SK-N-SH treated with all-trans-retinoic acid at 6 μM for 48 hours (cell line): ENCODE results near the gene PCF11.

ENCODE experiments used
- CSDC2 ChIP-seq: fragments of 250-450 bp; sonication (Bioruptor Pico); IDR thresholded peaks from 2 replicates; pipeline ENCODE4 v1.5.0; 2020; ENCODE audit warnings: mild to moderate bottlenecking, moderate library complexity
- GLIS3 ChIP-seq: fragments of 250-450 bp; sonication (Bioruptor Pico); IDR thresholded peaks from 2 replicates; pipeline ENCODE4 v1.5.0; 2020; ENCODE audit warnings: mild to moderate bottlenecking, moderate library complexity
- ISL1 ChIP-seq: fragments of 250-450 bp; sonication (Bioruptor Pico); IDR thresholded peaks from 2 replicates; pipeline ENCODE4 v2.1.2; 2022; ENCODE audit warnings: mild to moderate bottlenecking, moderate library complexity
- ZFP30 ChIP-seq: fragments of 450-650 bp; formaldehyde crosslinking; IDR thresholded peaks from 2 replicates; pipeline ENCODE4 v1.5.0; 2022; ENCODE audit warnings: mild to moderate bottlenecking, moderate library complexity
- TF ChIP-seq, protein P1 (sequence below): fragments of 250-450 bp; sonication (Bioruptor Pico); IDR thresholded peaks from 2 replicates; pipeline ENCODE4 v1.8.0; 2020; ENCODE audit warnings: mild to moderate bottlenecking, moderate library complexity, borderline replicate concordance

- TF ChIP-seq CSDC2 (CRISPR knock-in tag) (no peak), ZFP30 (CRISPR knock-in tag) (no peak), ISL1 (CRISPR knock-in tag) (no peak), GLIS3 (CRISPR knock-in tag) (no peak)
- TF ChIP-seq, protein P1, sequence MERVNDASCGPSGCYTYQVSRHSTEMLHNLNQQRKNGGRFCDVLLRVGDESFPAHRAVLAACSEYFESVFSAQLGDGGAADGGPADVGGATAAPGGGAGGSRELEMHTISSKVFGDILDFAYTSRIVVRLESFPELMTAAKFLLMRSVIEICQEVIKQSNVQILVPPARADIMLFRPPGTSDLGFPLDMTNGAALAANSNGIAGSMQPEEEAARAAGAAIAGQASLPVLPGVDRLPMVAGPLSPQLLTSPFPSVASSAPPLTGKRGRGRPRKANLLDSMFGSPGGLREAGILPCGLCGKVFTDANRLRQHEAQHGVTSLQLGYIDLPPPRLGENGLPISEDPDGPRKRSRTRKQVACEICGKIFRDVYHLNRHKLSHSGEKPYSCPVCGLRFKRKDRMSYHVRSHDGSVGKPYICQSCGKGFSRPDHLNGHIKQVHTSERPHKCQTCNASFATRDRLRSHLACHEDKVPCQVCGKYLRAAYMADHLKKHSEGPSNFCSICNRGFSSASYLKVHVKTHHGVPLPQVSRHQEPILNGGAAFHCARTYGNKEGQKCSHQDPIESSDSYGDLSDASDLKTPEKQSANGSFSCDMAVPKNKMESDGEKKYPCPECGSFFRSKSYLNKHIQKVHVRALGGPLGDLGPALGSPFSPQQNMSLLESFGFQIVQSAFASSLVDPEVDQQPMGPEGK (CRISPR knock-in tag), result no peak
Observed at GRCh38 chr11:83139310-83139709, 17.6 kb upstream of the PCF11 start.
